Right lobe of liver (tissue), 4 donors: Measurements from ENCODE around the gene UBXN11.

Source experiments
- POLR2A ChIP-seq: fragments of 450-650 bp; IDR thresholded peaks from one replicate; pipeline ENCODE4 v1.6.1; 2017; ENCODE audit warnings: antibody characterized with exemption, mild to moderate bottlenecking
- TF ChIP-seq, protein P1 (sequence below), 4 donors: fragments of 200-600 bp in 3 of 4; fragments of 450-650 bp in 1 of 4; IDR thresholded peaks; one replicate each; pipeline versions ENCODE4 v1.5.1 to v1.8.0; 2016 to 2022; ENCODE audit warnings: antibody characterized with exemption in 4 of 4, mild to moderate bottlenecking in 2 of 4
- donor health status: DM: no; HTN: no; CAD: no.
- donor health status: DM: no; HTN: no; CAD: no.
- donor health status: DM: no; HTN: yes; CAD: no.

DNA sequence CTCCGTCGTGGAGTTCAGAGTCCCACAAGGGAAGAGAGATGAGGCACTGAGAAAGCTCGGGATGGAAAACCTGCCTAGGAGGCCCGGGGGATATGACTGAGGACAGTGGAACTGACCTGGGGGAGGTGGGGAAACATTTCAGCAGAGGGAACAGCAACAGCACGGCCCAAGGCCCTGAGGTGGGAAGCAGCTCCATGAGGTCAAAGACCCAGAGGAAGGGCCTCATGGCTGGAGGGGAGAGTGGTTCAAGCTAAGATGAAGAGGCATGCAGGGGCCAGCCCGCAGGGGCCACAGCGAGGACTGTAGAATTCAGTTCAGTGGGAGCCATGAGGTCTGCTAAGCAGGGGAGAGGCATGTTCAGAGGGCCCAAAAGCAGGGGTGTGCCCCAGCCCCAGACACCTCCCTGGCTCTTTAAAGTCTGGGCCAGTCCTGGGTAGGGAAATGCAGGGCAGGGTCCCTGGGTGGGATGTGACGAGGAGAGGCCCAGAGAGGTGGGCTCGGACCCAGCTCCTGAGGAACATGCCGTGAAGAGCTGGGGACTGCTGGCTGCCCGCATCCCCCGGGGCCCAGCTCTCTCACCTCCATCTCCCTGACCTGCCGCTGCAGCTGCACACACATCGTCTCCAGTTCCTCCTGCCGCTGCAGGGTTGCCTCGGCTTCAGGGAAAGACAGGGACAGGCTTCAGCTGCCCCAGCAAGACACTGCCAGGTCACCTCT, 9.9 kb downstream of the UBXN11 start:
- TF ChIP-seq, protein P1, sequence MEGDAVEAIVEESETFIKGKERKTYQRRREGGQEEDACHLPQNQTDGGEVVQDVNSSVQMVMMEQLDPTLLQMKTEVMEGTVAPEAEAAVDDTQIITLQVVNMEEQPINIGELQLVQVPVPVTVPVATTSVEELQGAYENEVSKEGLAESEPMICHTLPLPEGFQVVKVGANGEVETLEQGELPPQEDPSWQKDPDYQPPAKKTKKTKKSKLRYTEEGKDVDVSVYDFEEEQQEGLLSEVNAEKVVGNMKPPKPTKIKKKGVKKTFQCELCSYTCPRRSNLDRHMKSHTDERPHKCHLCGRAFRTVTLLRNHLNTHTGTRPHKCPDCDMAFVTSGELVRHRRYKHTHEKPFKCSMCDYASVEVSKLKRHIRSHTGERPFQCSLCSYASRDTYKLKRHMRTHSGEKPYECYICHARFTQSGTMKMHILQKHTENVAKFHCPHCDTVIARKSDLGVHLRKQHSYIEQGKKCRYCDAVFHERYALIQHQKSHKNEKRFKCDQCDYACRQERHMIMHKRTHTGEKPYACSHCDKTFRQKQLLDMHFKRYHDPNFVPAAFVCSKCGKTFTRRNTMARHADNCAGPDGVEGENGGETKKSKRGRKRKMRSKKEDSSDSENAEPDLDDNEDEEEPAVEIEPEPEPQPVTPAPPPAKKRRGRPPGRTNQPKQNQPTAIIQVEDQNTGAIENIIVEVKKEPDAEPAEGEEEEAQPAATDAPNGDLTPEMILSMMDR (IDR thresholded peaks at IDR 0.05), result no peak
- no peak for TF ChIP-seq POLR2A
